Pancreas (tissue), 10 donors: ENCODE measurements around the gene INF2. TPM values are rescaled to one million over a fixed set of nuclear protein-coding genes. Genes with fewer than 3 reads are reported as not detected.

Experiments used
- ATAC-seq, 4 donors: fragments of 200-7000 bp; cut with Tn5 transposase; one replicate each; pipeline versions ENCODE4 v1.8.0 to v1.9.1; 2020; ENCODE audit warnings: mild to moderate bottlenecking in 4 of 4, moderate library complexity in 4 of 4
- DNase-seq, 6 donors: peaks; one replicate each; pipeline ENCODE4 v3.0.0-alpha.2; 2020
- FAIRE-seq: peaks from 2 replicates; lab custom pipeline; 2012; peaks lifted over from hg19 to GRCh38; lab: Jason Lieb, UNC
- H3K27ac ChIP-seq, 4 donors: fragments of 200-600 bp; sonication (generic); 1 replicate in 3 of 4; 2 replicates in 1 of 4; pipeline versions ENCODE4 v1.5.0 to v1.8.0; 2020
- H3K27me3 ChIP-seq, 4 donors: fragments of 200-600 bp; one replicate each; pipeline ENCODE4 v1.8.0; 2021
- H3K36me3 ChIP-seq, 3 donors: fragments of 200-600 bp; sonication (generic) in 1 of 3; one replicate each; pipeline versions ENCODE4 v1.5.0 to v1.8.0; 2020 to 2021
- H3K4me1 ChIP-seq, 3 donors: fragments of 200-600 bp; one replicate each; pipeline ENCODE4 v1.8.0; 2021
- H3K4me3 ChIP-seq, 4 donors: fragments of 200-600 bp; sonication (generic) in 2 of 4; one replicate each; pipeline versions ENCODE4 v1.5.0 to v1.8.0; 2020 to 2021
- H3K9me3 ChIP-seq, 4 donors: fragments of 200-600 bp; one replicate each; pipeline ENCODE4 v1.8.0; 2021
- CTCF ChIP-seq, 4 donors: fragments of 200-600 bp; sonication (generic) in 3 of 4; IDR thresholded peaks; one replicate each; pipeline versions ENCODE4 v1.5.0 to v1.8.0; 2021; ENCODE audit warnings: antibody characterized with exemption in 4 of 4
- WGBS, 2 donors: extraction: QIAGEN DNeasy Blood & Tissue Kit; methylation state at CpG; one replicate each; pipeline ENCODE4 v1.1.7; 2013; 5-methylcytosine and 5-hydroxymethylcytosine counted together
- intact Hi-C, 3 donors: fragments of 100-400 bp; cut with DNase I; formaldehyde crosslinking; loops; one replicate each; pipeline versions ENCODE4 v1.11.1 to v1.14.2; 2022
- polyA plus RNA-seq, 2 donors: library from polyadenylated mRNA; stranded (reverse); fragments of 200-250 nt; gene quantifications; one replicate each; pipeline ENCODE4 v1.2.3, GENCODE V29; 2013
- total RNA-seq, 6 donors: library from RNA; stranded (reverse); fragmentation: NEBNext Ultra II Directional in 4 of 6; extraction: Animal tissue kit (Norgen Biotek cat#: 25700) in 4 of 6; gene quantifications; one replicate each; pipeline versions ENCODE4 v1.2.1 to v1.2.4, GENCODE V29; 2021 to 2023
- donor health status: healthy with polysubstance abuse.
- donor health status: DM: no; HTN: no; CAD: no; lungs with moderate emphysema.
- donor health status: DM: no; HTN: no; CAD: no.
- donor health status: control.
- donor health status: control.
- donor health status: Bipolar disorder and iron deficiency.
- donor health status: DM: yes; HTN: yes; CAD: no.
- donor health status: DM: no; HTN: no; CAD: no.
- donor health status: DM: no; HTN: no; CAD: no.
- donor health status: DM: yes; HTN: yes; CAD: no.

INF2 gene
- total and polyA plus RNA-seq, 8 donors = 20.4 to 80.8 (median 27.8) TPM

- 97 to 98% methylated on average over 22 of the region's 22 CpGs for WGBS, 2 donors
- Histone ChIP-seq H3K27ac (no peak overlapping the region), H3K9me3 (no peaks in the 10 kb centered on the region), H3K27me3 (no peaks in the 10 kb centered on the region), H3K4me3 (no peak overlapping the region), H3K36me3 (peaks cover 0 to 7% (median 2%) of the 10 kb centered on the region in 3 donors), H3K4me1 (no peaks in the 10 kb centered on the region)
- intact Hi-C loops = loop anchor here in 1 of 3 donors (10.0 kb wide), 1 partner anchor 49 kb away; no protein-coding TSS in a partner anchor
- no peak for ATAC-seq
- no peak for DNase-seq
- no peak for FAIRE-seq
- no peak for TF ChIP-seq CTCF (IDR thresholded peaks at IDR 0.05)
Observed at GRCh38 chr14:104704252-104704651, 14.8 kb downstream of the INF2 start.

GRCh38 chr14:104705340-104706047 lies 16.1 kb downstream of the INF2 start:
- intact Hi-C loops = loop anchor here (5.0 to 10.0 kb wide), 2 partner anchors 51 to 53 kb away; no protein-coding TSS in a partner anchor
- H3K27me3 ChIP-seq = no peaks in the 10 kb centered on the region
- ATAC-seq (no peak), FAIRE-seq (no peak), DNase-seq (no peak)
- no peak overlapping the region for H3K4me3 ChIP-seq
- WGBS, 2 donors = 92 to 94% methylated on average over 21 of the region's 21 CpGs
- TF ChIP-seq CTCF (IDR thresholded peaks at IDR 0.05) = no peak
- H3K27ac ChIP-seq = no peak overlapping the region
- H3K9me3 ChIP-seq = no peaks in the 10 kb centered on the region
- H3K36me3 ChIP-seq = peaks cover 0 to 7% (median 2%) of the 10 kb centered on the region in 3 donors
- H3K4me1 ChIP-seq = no peaks in the 10 kb centered on the region

GRCh38 chr14:104706733-104707607 lies 17.6 kb downstream of the INF2 start:
- FAIRE-seq = no peak
- no peaks in the 10 kb centered on the region for H3K27me3 ChIP-seq
- H3K27ac ChIP-seq = no peak overlapping the region
- no peak for TF ChIP-seq CTCF (IDR thresholded peaks at IDR 0.05)
- no peak for DNase-seq
- H3K36me3 ChIP-seq = peaks cover 2 to 18% (median 4%) of the 10 kb centered on the region in 3 donors
- ATAC-seq = no peak
- WGBS, 2 donors = 71 to 82% methylated on average over 23 to 27 of the region's 28 CpGs
- no peaks in the 10 kb centered on the region for H3K4me1 ChIP-seq
- no peaks in the 10 kb centered on the region for H3K9me3 ChIP-seq
- H3K4me3 ChIP-seq = no peak overlapping the region
- intact Hi-C loops = loop anchor here (5.0 to 10.0 kb wide), 2 partner anchors 52 to 55 kb away; no protein-coding TSS in a partner anchor

- Histone ChIP-seq H3K27me3 (no peaks in the 10 kb centered on the region), H3K9me3 (no peaks in the 10 kb centered on the region), H3K4me3 (no peak overlapping the region), H3K36me3 (peaks cover 2 to 16% (median 4%) of the 10 kb centered on the region in 3 donors), H3K27ac (no peak overlapping the region), H3K4me1 (no peaks in the 10 kb centered on the region)
- ATAC-seq (peak; percentile 8 to 15 (median 12)), FAIRE-seq (no peak), DNase-seq (no peak)
- TF ChIP-seq CTCF (IDR thresholded peaks at IDR 0.05) = no peak
- WGBS, 2 donors = 41 to 51% methylated on average over 30 to 33 of the region's 34 CpGs
- intact Hi-C loops = loop anchor here (5.0 to 10.0 kb wide), 2 partner anchors 53 to 56 kb away; no protein-coding TSS in a partner anchor
Observed at GRCh38 chr14:104707608-104708595, 18.5 kb downstream of the INF2 start.
